ENCODE results near the gene CDK16. TPM values are rescaled to one million over a fixed set of nuclear protein-coding genes. Genes with fewer than 3 reads are reported as not detected.

The CDK16 gene
- total RNA-seq, 1 donor = 61.2 TPM

DNA sequence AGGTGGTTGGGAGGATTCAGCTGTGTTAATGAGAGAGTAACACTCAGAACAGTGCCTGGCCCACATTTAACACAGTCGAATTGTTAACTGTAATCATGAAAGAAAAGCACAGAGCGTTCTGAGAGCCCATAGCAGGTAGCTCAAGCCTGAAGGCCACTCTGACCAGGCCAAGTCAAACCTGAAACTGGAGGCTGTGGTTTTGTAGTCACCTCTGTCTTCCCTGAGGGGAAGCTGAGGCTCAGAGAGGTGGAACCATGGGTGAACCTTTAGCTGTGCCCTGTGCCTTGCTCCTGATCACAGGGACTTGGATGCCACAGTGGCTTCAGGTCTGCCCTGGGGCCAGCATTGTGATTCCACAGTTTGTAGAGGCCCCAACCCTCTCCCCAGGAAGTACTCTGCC, 41.4 kb upstream of the CDK16 start:
- peaks cover 49% of the 10 kb centered on the region for H3K36me3 ChIP-seq (ENCODE audit: insufficient read depth, low read length)
- no peak overlapping the region for H3K4me2 ChIP-seq (ENCODE audit: insufficient read depth, low read length)
- no peak overlapping the region for H3K27ac ChIP-seq (ENCODE audit: low read depth, low read length)
- peak; percentile 43 for DNase-seq (ENCODE audit: insufficient read length, low spot score, missing footprints)
- H3K79me2 ChIP-seq (ENCODE audit: insufficient read depth, low read length) = peaks cover 4% of the 10 kb centered on the region
- H3K4me3 ChIP-seq (ENCODE audit: insufficient read depth, low read length) = no peak overlapping the region
- no peaks in the 10 kb centered on the region for H3K9me3 ChIP-seq (ENCODE audit: low read depth, low read length)
- no peak overlapping the region for H2AFZ ChIP-seq (ENCODE audit: low read length)
- H4K20me1 ChIP-seq (ENCODE audit: insufficient read depth, low read length) = peaks cover 18% of the 10 kb centered on the region
- TF ChIP-seq, protein P1, sequence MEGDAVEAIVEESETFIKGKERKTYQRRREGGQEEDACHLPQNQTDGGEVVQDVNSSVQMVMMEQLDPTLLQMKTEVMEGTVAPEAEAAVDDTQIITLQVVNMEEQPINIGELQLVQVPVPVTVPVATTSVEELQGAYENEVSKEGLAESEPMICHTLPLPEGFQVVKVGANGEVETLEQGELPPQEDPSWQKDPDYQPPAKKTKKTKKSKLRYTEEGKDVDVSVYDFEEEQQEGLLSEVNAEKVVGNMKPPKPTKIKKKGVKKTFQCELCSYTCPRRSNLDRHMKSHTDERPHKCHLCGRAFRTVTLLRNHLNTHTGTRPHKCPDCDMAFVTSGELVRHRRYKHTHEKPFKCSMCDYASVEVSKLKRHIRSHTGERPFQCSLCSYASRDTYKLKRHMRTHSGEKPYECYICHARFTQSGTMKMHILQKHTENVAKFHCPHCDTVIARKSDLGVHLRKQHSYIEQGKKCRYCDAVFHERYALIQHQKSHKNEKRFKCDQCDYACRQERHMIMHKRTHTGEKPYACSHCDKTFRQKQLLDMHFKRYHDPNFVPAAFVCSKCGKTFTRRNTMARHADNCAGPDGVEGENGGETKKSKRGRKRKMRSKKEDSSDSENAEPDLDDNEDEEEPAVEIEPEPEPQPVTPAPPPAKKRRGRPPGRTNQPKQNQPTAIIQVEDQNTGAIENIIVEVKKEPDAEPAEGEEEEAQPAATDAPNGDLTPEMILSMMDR (IDR thresholded peaks at IDR 0.05; ENCODE audit: extremely low read depth, low read depth, low read length) = no peak
- H3K27me3 ChIP-seq (ENCODE audit: insufficient read depth, low read length) = peaks cover 3% of the 10 kb centered on the region
- H3K4me1 ChIP-seq (ENCODE audit: insufficient read depth, low read length) = no peaks in the 10 kb centered on the region

GRCh38 chrX:47178337-47178736, 40.1 kb upstream of the CDK16 start:
- DNase-seq (ENCODE audit: insufficient read length, low spot score, missing footprints) = no peak

DNA sequence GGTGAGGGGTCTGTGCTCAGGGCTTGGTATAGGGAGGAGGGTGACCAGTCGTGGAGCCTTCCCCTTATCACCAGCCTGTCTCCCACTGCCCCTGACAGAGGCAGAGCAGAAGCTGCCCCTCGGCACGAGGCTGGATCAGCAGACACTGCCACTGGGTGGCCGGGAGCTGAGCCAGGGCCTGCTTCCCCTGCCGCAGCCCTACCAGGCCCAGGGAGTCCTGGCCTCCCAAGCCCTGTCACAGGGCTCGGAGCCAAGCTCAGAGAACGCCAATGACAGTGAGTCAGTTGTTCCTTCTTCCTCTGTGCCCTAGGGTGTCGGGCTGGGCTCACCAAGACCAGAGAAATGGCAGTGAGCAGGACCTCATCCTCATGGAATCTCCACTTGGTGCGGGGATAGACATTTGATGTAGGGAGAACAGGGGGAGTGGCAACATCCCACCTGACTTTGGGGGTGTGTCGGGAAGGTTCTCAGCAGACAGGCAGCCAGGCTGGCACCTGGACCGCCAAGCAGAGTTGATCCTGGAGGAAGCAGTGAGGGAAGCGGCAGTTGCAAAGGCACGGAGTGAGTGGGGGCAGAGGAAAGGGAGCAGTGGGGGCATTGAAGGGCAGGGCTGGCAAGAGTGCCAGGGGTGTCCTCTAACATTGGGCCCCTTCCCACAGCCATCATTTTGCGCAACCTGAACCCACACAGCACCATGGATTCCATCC, 39.1 kb upstream of the CDK16 start:
- Histone ChIP-seq H3K27me3 (ENCODE audit: insufficient read depth, low read length) (no peaks in the 10 kb centered on the region), H3K27ac (ENCODE audit: low read depth, low read length) (peak overlapping the region; percentile 41), H3K4me2 (ENCODE audit: insufficient read depth, low read length) (no peak overlapping the region), H3K79me2 (ENCODE audit: insufficient read depth, low read length) (no peaks in the 10 kb centered on the region), H3K4me1 (ENCODE audit: insufficient read depth, low read length) (no peaks in the 10 kb centered on the region), H3K36me3 (ENCODE audit: insufficient read depth, low read length) (peaks cover 39% of the 10 kb centered on the region), H3K9me3 (ENCODE audit: low read depth, low read length) (no peaks in the 10 kb centered on the region), H3K4me3 (ENCODE audit: insufficient read depth, low read length) (no peak overlapping the region), H4K20me1 (ENCODE audit: insufficient read depth, low read length) (peaks cover 14% of the 10 kb centered on the region), H2AFZ (ENCODE audit: low read length) (no peak overlapping the region)
- DNase-seq (ENCODE audit: insufficient read length, low spot score, missing footprints) = peak; percentile 87
- TF ChIP-seq, protein P1 (IDR thresholded peaks at IDR 0.05; ENCODE audit: extremely low read depth, low read depth, low read length) = no peak

More at GRCh38 chrX:47178337-47178736, 40.1 kb upstream of the CDK16 start:
- Histone ChIP-seq H4K20me1 (ENCODE audit: insufficient read depth, low read length) (peaks cover 16% of the 10 kb centered on the region), H3K4me2 (ENCODE audit: insufficient read depth, low read length) (no peak overlapping the region), H3K36me3 (ENCODE audit: insufficient read depth, low read length) (peaks cover 44% of the 10 kb centered on the region), H2AFZ (ENCODE audit: low read length) (no peak overlapping the region), H3K9me3 (ENCODE audit: low read depth, low read length) (no peaks in the 10 kb centered on the region), H3K27me3 (ENCODE audit: insufficient read depth, low read length) (no peaks in the 10 kb centered on the region), H3K27ac (ENCODE audit: low read depth, low read length) (no peak overlapping the region), H3K79me2 (ENCODE audit: insufficient read depth, low read length) (no peaks in the 10 kb centered on the region), H3K4me3 (ENCODE audit: insufficient read depth, low read length) (no peak overlapping the region), H3K4me1 (ENCODE audit: insufficient read depth, low read length) (no peaks in the 10 kb centered on the region)
- TF ChIP-seq, protein P1 (IDR thresholded peaks at IDR 0.05; ENCODE audit: extremely low read depth, low read depth, low read length) = no peak

GRCh38 chrX:47179928-47180255, 38.6 kb upstream of the CDK16 start:
- Histone ChIP-seq H2AFZ (ENCODE audit: low read length) (no peak overlapping the region), H3K27me3 (ENCODE audit: insufficient read depth, low read length) (no peaks in the 10 kb centered on the region), H3K4me1 (ENCODE audit: insufficient read depth, low read length) (no peaks in the 10 kb centered on the region), H3K27ac (ENCODE audit: low read depth, low read length) (no peak overlapping the region), H3K4me2 (ENCODE audit: insufficient read depth, low read length) (no peak overlapping the region), H3K79me2 (ENCODE audit: insufficient read depth, low read length) (no peaks in the 10 kb centered on the region), H3K36me3 (ENCODE audit: insufficient read depth, low read length) (peaks cover 39% of the 10 kb centered on the region), H3K4me3 (ENCODE audit: insufficient read depth, low read length) (no peak overlapping the region), H3K9me3 (ENCODE audit: low read depth, low read length) (no peaks in the 10 kb centered on the region), H4K20me1 (ENCODE audit: insufficient read depth, low read length) (peaks cover 14% of the 10 kb centered on the region)
- TF ChIP-seq, protein P1 (IDR thresholded peaks at IDR 0.05; ENCODE audit: extremely low read depth, low read depth, low read length) = no peak
- peak; percentile 22 for DNase-seq (ENCODE audit: insufficient read length, low spot score, missing footprints)

Data from osteoblast (primary cell).